ENCODE data around the gene MPLKIP. TPM values are rescaled to one million over a fixed set of nuclear protein-coding genes. Genes with fewer than 3 reads are reported as not detected.
"Not testable (repeated sequence)": the region's sequence is repeated elsewhere in the genome, so short reads cannot be mapped to it uniquely, and the experiment has no call there.

MPLKIP gene
- total RNA-seq, 1 experiment from 2014 or later, result 62.7 TPM

DNA sequence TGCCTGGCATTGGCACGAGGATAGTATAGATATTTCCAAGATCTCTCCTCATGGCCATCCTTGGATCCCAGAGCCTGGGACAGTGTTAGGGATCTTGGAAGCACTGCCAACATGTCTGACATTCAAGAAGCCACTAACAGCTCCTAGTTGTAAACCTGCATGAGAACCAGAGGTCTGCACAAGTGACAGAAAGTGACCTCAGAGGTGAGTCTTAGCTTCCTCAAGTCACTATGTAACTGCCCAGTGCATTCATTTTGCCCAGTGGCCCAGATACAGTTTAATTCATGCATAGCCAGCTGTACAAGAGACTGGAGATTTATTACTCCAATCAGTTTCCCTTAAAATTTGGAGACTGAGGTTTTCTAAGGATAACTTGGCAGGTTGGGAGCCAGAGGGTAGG, 17.1 kb upstream of the MPLKIP start:
- Mint-ChIP-seq H3K27me3 (ENCODE audit: unreplicated experiment) (no peaks in the 10 kb centered on the region), H3K4me1 (ENCODE audit: low read depth, unreplicated experiment) (no peaks in the 10 kb centered on the region), H3K27ac (ENCODE audit: unreplicated experiment) (no peak overlapping the region), H3K4me3 (ENCODE audit: low read depth, unreplicated experiment) (no peak overlapping the region), H3K36me3 (ENCODE audit: insufficient read depth, unreplicated experiment) (no peaks in the 10 kb centered on the region), H3K9me3 (ENCODE audit: low read depth, unreplicated experiment) (peaks cover 7% of the 10 kb centered on the region)
- intact Hi-C loops (cut with micrococcal nuclease; ENCODE audit: unreplicated experiment), result no loop called here
- CTCF ChIA-PET, result interaction anchor here (0.6 kb wide), 1 partner anchor 41 kb away, joined by 3 read pairs; no protein-coding TSS in a partner anchor
- no peak for DNase-seq
- TF ChIP-seq, protein P1, sequence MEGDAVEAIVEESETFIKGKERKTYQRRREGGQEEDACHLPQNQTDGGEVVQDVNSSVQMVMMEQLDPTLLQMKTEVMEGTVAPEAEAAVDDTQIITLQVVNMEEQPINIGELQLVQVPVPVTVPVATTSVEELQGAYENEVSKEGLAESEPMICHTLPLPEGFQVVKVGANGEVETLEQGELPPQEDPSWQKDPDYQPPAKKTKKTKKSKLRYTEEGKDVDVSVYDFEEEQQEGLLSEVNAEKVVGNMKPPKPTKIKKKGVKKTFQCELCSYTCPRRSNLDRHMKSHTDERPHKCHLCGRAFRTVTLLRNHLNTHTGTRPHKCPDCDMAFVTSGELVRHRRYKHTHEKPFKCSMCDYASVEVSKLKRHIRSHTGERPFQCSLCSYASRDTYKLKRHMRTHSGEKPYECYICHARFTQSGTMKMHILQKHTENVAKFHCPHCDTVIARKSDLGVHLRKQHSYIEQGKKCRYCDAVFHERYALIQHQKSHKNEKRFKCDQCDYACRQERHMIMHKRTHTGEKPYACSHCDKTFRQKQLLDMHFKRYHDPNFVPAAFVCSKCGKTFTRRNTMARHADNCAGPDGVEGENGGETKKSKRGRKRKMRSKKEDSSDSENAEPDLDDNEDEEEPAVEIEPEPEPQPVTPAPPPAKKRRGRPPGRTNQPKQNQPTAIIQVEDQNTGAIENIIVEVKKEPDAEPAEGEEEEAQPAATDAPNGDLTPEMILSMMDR (IDR thresholded peaks at IDR 0.05; ENCODE audit: unreplicated experiment), result no peak
- BruUV-seq (replicated peaks), result no TSS peak

DNA sequence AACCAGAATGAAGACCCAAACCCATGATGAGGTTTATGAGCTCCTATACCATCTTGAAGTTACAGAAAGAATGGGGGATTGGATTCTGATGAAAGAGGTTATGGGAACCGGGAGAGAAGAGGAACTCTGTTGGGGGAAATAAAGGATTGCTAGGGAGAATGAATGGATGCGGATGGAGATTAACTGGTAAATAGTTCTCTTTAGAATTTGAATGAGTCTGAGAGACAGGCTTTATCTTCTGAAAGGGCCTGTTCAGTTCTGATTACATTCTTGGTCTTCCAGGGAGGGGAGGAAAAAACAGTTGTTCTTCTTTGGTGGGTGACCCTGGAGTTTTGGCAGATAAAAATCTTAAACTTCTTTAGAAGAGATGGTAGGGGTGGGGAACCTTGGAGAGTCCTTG, 14.2 kb upstream of the MPLKIP start:
- Mint-ChIP-seq H3K4me1 (ENCODE audit: low read depth, unreplicated experiment) (no peaks in the 10 kb centered on the region), H3K9me3 (ENCODE audit: low read depth, unreplicated experiment) (peaks cover 7% of the 10 kb centered on the region), H3K27me3 (ENCODE audit: unreplicated experiment) (no peaks in the 10 kb centered on the region), H3K4me3 (ENCODE audit: low read depth, unreplicated experiment) (no peak overlapping the region), H3K36me3 (ENCODE audit: insufficient read depth, unreplicated experiment) (no peaks in the 10 kb centered on the region), H3K27ac (ENCODE audit: unreplicated experiment) (no peak overlapping the region)
- TF ChIP-seq, protein P1 (IDR thresholded peaks at IDR 0.05; ENCODE audit: unreplicated experiment), result no peak
- CTCF ChIA-PET, result no interaction called here
- BruUV-seq (replicated peaks), result no TSS peak
- intact Hi-C loops (cut with micrococcal nuclease; ENCODE audit: unreplicated experiment), result no loop called here
- DNase-seq, result no peak

DNA sequence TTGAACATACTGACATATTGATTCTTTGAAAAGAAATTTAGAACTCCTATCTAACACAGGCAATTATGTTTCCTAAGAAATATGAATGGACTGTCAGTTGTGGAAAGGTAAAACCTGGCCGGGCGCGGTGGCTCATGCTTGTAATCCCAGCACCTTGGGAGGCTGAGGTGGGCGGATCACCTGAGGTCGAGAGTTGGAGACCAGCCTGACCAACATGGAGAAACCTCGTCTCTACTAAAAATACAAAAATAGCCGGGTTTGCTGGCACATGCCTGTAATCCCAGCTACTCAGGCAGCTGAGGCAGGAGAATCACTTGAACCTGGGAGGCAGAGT, 13.8 kb upstream of the MPLKIP start:
- DNase-seq; H3K4me3 Mint-ChIP-seq (ENCODE audit: low read depth, unreplicated experiment); BruUV-seq (replicated peaks); H3K9me3 Mint-ChIP-seq (ENCODE audit: low read depth, unreplicated experiment); H3K4me1 Mint-ChIP-seq (ENCODE audit: low read depth, unreplicated experiment); H3K27me3 Mint-ChIP-seq (ENCODE audit: unreplicated experiment); H3K36me3 Mint-ChIP-seq (ENCODE audit: insufficient read depth, unreplicated experiment); CTCF ChIA-PET; H3K27ac Mint-ChIP-seq (ENCODE audit: unreplicated experiment); intact Hi-C loops (cut with micrococcal nuclease; ENCODE audit: unreplicated experiment): not testable (repeated sequence)

DNA sequence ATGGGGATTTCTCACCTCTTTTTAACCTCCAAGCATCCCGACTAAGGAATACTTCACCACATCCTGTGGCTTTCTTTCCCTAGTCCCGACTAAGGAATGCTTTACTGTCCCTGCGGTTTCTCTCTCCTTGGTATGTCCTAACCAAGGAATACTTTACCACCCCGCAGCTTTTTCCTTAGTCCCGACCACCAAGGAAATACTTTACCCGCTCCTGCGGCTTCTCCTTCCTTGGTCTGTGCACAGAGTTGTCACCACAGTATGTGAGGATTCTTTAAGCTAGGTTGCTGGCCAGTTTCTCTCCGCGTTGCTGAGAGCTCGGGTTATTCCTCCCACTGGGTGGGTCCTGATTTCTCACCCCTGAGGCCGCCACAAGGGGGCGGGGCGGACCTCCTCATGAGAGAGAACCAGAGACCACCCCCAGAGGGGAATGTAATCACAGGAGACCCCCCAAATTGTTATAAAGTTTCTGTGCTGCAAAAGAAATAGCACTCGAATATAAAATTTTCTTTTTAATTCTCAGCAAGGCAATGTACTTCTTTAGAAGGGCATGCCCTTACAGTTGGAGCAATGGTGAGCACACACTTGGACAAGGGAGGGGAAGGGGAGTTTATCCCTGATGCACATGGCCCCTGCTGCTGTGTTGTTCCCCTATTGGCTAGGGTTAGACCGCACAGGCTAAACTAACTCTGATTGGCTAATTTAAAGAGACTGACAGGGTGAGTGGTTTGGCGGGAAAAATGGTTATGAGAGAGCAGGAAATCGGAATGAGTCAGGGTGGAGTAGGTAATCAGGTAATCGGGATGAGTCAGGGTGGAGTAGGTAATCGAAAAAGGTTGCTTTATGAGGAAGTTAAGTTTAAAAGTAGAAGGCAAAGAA, 13.2 kb upstream of the MPLKIP start:
- Mint-ChIP-seq H3K4me1 (ENCODE audit: low read depth, unreplicated experiment) (no peaks in the 10 kb centered on the region), H3K36me3 (ENCODE audit: insufficient read depth, unreplicated experiment) (no peaks in the 10 kb centered on the region), H3K27me3 (ENCODE audit: unreplicated experiment) (no peaks in the 10 kb centered on the region), H3K9me3 (ENCODE audit: low read depth, unreplicated experiment) (peaks cover 7% of the 10 kb centered on the region), H3K4me3 (ENCODE audit: low read depth, unreplicated experiment) (no peak overlapping the region), H3K27ac (ENCODE audit: unreplicated experiment) (no peak overlapping the region)
- BruUV-seq (replicated peaks), result no TSS peak
- intact Hi-C loops (cut with micrococcal nuclease; ENCODE audit: unreplicated experiment), result no loop called here
- CTCF ChIA-PET, result no interaction called here
- DNase-seq, result no peak
- TF ChIP-seq, protein P1 (IDR thresholded peaks at IDR 0.05; ENCODE audit: unreplicated experiment), result peak; percentile 31

DNA sequence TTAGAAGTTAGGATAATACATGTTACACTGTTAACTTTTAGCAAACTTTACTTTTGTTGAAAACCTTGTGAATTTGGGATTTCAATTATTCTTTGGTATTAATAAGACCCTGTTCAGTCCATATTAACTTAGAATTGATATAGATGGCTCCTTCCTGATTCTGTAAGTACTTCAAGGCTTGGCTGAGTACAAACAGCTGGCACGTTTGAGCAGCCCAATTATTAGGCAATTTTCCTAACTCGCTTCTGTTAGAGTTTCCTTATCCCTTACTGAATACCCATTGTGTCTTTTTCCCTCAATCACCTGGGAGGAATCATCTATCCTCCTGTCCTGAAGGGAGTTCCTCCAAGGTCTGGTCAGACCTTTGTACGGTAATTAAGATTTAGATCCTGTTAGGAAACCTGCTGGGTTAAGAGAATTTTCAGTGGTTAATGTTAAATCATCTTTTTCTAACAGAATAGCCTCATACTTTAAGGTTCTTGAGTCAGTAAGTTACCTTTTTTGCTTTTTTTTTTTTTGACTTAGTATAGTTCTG, 11.2 kb upstream of the MPLKIP start:
- DNase-seq; intact Hi-C loops (cut with micrococcal nuclease; ENCODE audit: unreplicated experiment); H3K4me3 Mint-ChIP-seq (ENCODE audit: low read depth, unreplicated experiment); H3K36me3 Mint-ChIP-seq (ENCODE audit: insufficient read depth, unreplicated experiment); H3K27me3 Mint-ChIP-seq (ENCODE audit: unreplicated experiment); H3K4me1 Mint-ChIP-seq (ENCODE audit: low read depth, unreplicated experiment); BruUV-seq (replicated peaks); H3K27ac Mint-ChIP-seq (ENCODE audit: unreplicated experiment): not testable (repeated sequence)
- H3K9me3 Mint-ChIP-seq (ENCODE audit: low read depth, unreplicated experiment), result peaks cover 10% of the 10 kb centered on the region
- CTCF ChIA-PET, result interaction anchor here (0.7 kb wide), 1 partner anchor 191 kb away, joined by 5 read pairs; no protein-coding TSS in a partner anchor

DNA sequence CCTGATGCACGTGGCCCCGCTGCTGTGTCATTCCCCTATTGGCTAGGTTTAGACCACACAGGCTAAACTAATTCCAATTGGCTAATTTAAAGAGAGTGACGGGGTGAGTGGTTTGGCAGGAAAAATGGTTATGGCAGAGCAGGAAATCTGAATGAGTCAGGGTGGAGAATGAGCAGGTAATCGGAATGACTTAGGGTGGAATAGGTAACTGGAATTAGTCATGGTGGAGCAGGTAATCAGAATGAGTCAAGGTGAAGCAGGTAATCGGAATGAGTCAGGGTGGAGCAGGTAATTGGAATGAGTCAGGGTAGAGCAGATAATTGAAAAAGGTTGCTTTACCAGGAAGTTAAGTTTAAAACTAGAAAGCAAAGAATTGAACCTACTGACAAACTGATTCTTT, 7.5 kb upstream of the MPLKIP start:
- H3K4me1 Mint-ChIP-seq (ENCODE audit: low read depth, unreplicated experiment); CTCF ChIA-PET; H3K36me3 Mint-ChIP-seq (ENCODE audit: insufficient read depth, unreplicated experiment); H3K27ac Mint-ChIP-seq (ENCODE audit: unreplicated experiment); intact Hi-C loops (cut with micrococcal nuclease; ENCODE audit: unreplicated experiment); H3K4me3 Mint-ChIP-seq (ENCODE audit: low read depth, unreplicated experiment); H3K27me3 Mint-ChIP-seq (ENCODE audit: unreplicated experiment); H3K9me3 Mint-ChIP-seq (ENCODE audit: low read depth, unreplicated experiment); BruUV-seq (replicated peaks): not testable (repeated sequence)
- peak; percentile 22 for DNase-seq

DNA sequence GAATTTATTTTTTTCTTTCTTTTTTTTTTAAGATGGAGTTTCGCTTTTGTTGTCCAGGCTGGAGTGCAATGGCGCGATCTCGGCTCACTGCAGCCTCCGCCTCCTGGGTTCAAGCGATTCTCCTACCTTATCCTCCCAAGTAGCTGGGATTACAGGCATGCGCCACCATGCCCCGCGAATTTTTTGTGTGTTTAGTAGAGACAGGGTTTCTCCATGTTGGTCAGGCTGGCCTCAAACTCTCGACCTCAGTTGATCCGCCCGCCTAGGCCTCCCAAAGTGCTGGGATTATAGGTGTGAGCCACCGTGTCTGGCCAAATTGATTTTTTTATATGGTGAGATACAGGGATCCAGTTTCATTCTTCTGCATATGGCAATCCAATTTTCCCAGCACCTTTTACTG, 5.5 kb upstream of the MPLKIP start:
- H3K9me3 Mint-ChIP-seq (ENCODE audit: low read depth, unreplicated experiment); DNase-seq; H3K27me3 Mint-ChIP-seq (ENCODE audit: unreplicated experiment); H3K4me1 Mint-ChIP-seq (ENCODE audit: low read depth, unreplicated experiment); H3K4me3 Mint-ChIP-seq (ENCODE audit: low read depth, unreplicated experiment); H3K27ac Mint-ChIP-seq (ENCODE audit: unreplicated experiment); H3K36me3 Mint-ChIP-seq (ENCODE audit: insufficient read depth, unreplicated experiment); BruUV-seq (replicated peaks); CTCF ChIA-PET: not testable (repeated sequence)
- intact Hi-C loops (cut with micrococcal nuclease; ENCODE audit: unreplicated experiment), result loop anchor here (10.0 kb wide), 1 partner anchor 245 kb away; no protein-coding TSS in a partner anchor
